HepG2 (cell line): Measurements from ENCODE around the gene EZH1. TPM values are rescaled to one million over a fixed set of nuclear protein-coding genes. Genes with fewer than 3 reads are reported as not detected.

ENCODE experiments used
- AGO2 ChIP-seq: fragments of 200-400 bp; formaldehyde crosslinking; optimal IDR thresholded peaks from 2 replicates; pipeline ENCODE3; 2017; ENCODE audit warnings: mild to moderate bottlenecking, low read depth, low read length, moderate library complexity
- ATF1 ChIP-seq: IDR thresholded peaks from 2 replicates; pipeline ENCODE4 v1.6.1; 2016; ENCODE audit warnings: mild to moderate bottlenecking, control low read depth
- CC2D1A ChIP-seq: sonication (generic); formaldehyde crosslinking; IDR thresholded peaks from 2 replicates; pipeline ENCODE4 v1.8.1; 2023; ENCODE audit warnings: mild to moderate bottlenecking, missing genetic modification reagents
- CHCHD3 ChIP-seq: sonication (generic); formaldehyde crosslinking; IDR thresholded peaks from 2 replicates; pipeline ENCODE4 v1.8.0; 2022; ENCODE audit warnings: mild to moderate bottlenecking, missing genetic modification reagents, moderate library complexity
- ETV6 ChIP-seq: sonication (generic); formaldehyde crosslinking; conservative IDR thresholded peaks from 2 replicates; pipeline ENCODE4 v1.4.0; 2020; ENCODE audit warnings: missing genetic modification reagents
- GATA4 ChIP-seq: sonication (generic); IDR thresholded peaks from 2 replicates; pipeline ENCODE4 v1.6.1; 2016; ENCODE audit warnings: antibody characterized with exemption, low read depth, borderline replicate concordance
- GATAD1 ChIP-seq: IDR thresholded peaks from 2 replicates; pipeline ENCODE4 v1.6.1; 2016; ENCODE audit warnings: missing genetic modification reagents, missing compliant biosample characterization
- KDM5A ChIP-seq: fragments of 200-600 bp; sonication (generic); IDR thresholded peaks from 2 replicates; pipeline ENCODE4 v1.7.0; 2018; ENCODE audit warnings: antibody characterized with exemption, mild to moderate bottlenecking, low read length, borderline replicate concordance
- KIAA2018 ChIP-seq: sonication (generic); formaldehyde crosslinking; IDR thresholded peaks from 2 replicates; pipeline ENCODE4 v1.5.0; 2020; ENCODE audit warnings: mild to moderate bottlenecking, missing genetic modification reagents, borderline replicate concordance
- NR1H2 ChIP-seq: sonication (generic); formaldehyde crosslinking; IDR thresholded peaks from 2 replicates; pipeline ENCODE4 v1.8.1; 2022; ENCODE audit warnings: low read depth, missing genetic modification reagents, borderline replicate concordance
- NR2F1 ChIP-seq, 2 experiments: fragments of 450-650 bp in 1 of 2; formaldehyde crosslinking in 1 of 2; IDR thresholded peaks; 2 replicates each; pipeline versions ENCODE4 v1.5.0 to v1.6.1; 2016 to 2020; ENCODE audit warnings: mild to moderate bottlenecking in 1 of 2, missing compliant biosample characterization in 1 of 2, missing genetic modification reagents in 1 of 2, moderate library complexity in 1 of 2
- PHF8 ChIP-seq: sonication (generic); formaldehyde crosslinking; IDR thresholded peaks from 2 replicates; pipeline ENCODE4 v1.5.0; 2020; ENCODE audit warnings: missing genetic modification reagents
- ZFP36L1 ChIP-seq: sonication (generic); formaldehyde crosslinking; IDR thresholded peaks from 2 replicates; pipeline ENCODE4 v1.8.0; 2022; ENCODE audit warnings: mild to moderate bottlenecking, missing genetic modification reagents, moderate library complexity
- ZNF180 ChIP-seq: sonication (generic); formaldehyde crosslinking; IDR thresholded peaks from 2 replicates; pipeline ENCODE4 v1.4.0; 2020; ENCODE audit warnings: low read depth, missing genetic modification reagents, borderline replicate concordance
- ZNF350 ChIP-seq: sonication (generic); formaldehyde crosslinking; IDR thresholded peaks from 2 replicates; pipeline ENCODE4 v1.4.0; 2020; ENCODE audit warnings: mild to moderate bottlenecking, low read depth, missing genetic modification reagents, borderline replicate concordance
- ZNF382 ChIP-seq: sonication (generic); formaldehyde crosslinking; IDR thresholded peaks from 2 replicates; pipeline ENCODE4 v1.5.0; 2020; ENCODE audit warnings: missing genetic modification reagents, mild to moderate bottlenecking, borderline replicate concordance
- polyA plus RNA-seq, 8 experiments: library from polyadenylated mRNA; depleted of rRNA in 3 of 8; stranded (reverse) in 7 of 8; unstranded in 1 of 8; fragments of >200 nt; fragmentation: Illumina TruSeq in 4 of 8; extraction: Trizol in 4 of 8; gene quantifications; 2 replicates each; pipeline versions ENCODE4 v1.2.1 to v1.2.3, GENCODE V29; 2011 to 2016; ENCODE audit warnings: low read depth in 4 of 8, missing spikeins in 1 of 8, mixed read lengths in 1 of 8; ENCODE audit not compliant: insufficient read depth in 1 of 8
- total RNA-seq, 5 experiments: library from RNA; depleted of rRNA; stranded (reverse); fragments of >200 nt; fragmentation: Illumina TruSeq; extraction: Trizol; gene quantifications; 2 replicates each; pipeline ENCODE4 v1.2.3, GENCODE V29; 2016; ENCODE audit warnings: low read depth in 1 of 5
- TF ChIP-seq, protein P1 (sequence below): sonication (generic); formaldehyde crosslinking; IDR thresholded peaks from 2 replicates; pipeline ENCODE4 v1.4.0; 2020; ENCODE audit warnings: low read depth, missing genetic modification reagents

Gene EZH1
- total and polyA plus RNA-seq, 2 of the 13 experiments (the other 11 are each of a cell fraction or from before 2014, with no cell fraction given), result 11.6 to 24.0 TPM

DNA sequence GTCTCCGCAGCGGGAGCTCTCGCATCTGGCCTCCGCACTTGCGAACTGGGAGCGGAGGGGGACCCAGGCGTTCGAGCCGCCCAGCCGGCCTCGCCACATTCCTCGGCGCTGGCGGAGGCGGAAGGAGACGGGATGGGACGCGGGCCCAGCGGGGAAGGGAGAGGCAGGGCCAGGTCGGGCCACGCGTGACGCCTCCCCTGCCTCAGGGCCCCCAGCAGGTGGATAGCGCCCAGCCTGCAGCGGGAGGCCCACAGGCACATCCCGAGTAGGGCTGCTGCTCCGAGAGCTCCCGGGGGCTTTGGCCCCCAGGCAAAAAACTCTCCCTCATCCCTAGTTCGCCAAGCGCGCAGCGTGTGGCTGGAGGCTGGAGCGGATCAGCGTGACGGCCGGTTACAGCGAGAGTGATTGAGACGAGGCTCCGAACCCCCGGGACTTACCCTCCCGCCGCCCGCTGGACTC lies 68.8 kb downstream of the EZH1 start (continued):
- TF ChIP-seq KIAA2018 (CRISPR knock-in tag), result no peak
- peak; percentile 38; the same call in 1 of the 2 replicates for TF ChIP-seq ZNF350 (CRISPR knock-in tag)
- TF ChIP-seq ZNF382 (CRISPR knock-in tag), result no peak
- no peak for TF ChIP-seq KDM5A
- no peak for TF ChIP-seq ATF1
- TF ChIP-seq AGO2, result peak; percentile 14
- TF ChIP-seq CC2D1A, result no peak
- no peak for TF ChIP-seq GATA4
- TF ChIP-seq, protein P1, sequence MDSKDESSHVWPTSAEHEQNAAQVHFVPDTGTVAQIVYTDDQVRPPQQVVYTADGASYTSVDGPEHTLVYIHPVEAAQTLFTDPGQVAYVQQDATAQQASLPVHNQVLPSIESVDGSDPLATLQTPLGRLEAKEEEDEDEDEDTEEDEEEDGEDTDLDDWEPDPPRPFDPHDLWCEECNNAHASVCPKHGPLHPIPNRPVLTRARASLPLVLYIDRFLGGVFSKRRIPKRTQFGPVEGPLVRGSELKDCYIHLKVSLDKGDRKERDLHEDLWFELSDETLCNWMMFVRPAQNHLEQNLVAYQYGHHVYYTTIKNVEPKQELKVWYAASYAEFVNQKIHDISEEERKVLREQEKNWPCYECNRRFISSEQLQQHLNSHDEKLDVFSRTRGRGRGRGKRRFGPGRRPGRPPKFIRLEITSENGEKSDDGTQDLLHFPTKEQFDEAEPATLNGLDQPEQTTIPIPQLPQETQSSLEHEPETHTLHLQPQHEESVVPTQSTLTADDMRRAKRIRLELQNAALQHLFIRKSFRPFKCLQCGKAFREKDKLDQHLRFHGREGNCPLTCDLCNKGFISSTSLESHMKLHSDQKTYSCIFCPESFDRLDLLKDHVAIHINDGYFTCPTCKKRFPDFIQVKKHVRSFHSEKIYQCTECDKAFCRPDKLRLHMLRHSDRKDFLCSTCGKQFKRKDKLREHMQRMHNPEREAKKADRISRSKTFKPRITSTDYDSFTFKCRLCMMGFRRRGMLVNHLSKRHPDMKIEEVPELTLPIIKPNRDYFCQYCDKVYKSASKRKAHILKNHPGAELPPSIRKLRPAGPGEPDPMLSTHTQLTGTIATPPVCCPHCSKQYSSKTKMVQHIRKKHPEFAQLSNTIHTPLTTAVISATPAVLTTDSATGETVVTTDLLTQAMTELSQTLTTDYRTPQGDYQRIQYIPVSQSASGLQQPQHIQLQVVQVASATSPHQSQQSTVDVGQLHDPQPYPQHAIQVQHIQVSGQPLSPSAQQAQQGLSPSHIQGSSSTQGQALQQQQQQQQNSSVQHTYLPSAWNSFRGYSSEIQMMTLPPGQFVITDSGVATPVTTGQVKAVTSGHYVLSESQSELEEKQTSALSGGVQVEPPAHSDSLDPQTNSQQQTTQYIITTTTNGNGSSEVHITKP (CRISPR knock-in tag), result no peak
- TF ChIP-seq ZNF180, result peak; percentile 17; the same call in 1 of the 2 replicates
- TF ChIP-seq PHF8 (CRISPR knock-in tag), result no peak; the same call in 1 of the 2 replicates
- no peak for TF ChIP-seq ETV6 (CRISPR knock-in tag)
- no peak for TF ChIP-seq ZFP36L1 (CRISPR knock-in tag)
- 0 out of 2 replicates have a peak, but pooled peaks have one; percentile 2 for TF ChIP-seq NR1H2 (CRISPR knock-in tag)
- peak; percentile 10; the same call in 1 of the 2 replicates for TF ChIP-seq GATAD1 (CRISPR knock-in tag)
- TF ChIP-seq CHCHD3, result 0 out of 2 replicates have a peak, but pooled peaks have one; percentile 47
- no peak for TF ChIP-seq NR2F1 (CRISPR knock-in tag; IDR thresholded peaks at IDR 0.05)
